ENCODE results near the gene UMODL1.
A peak's percentile ranks its signal among the peaks of the same experiment; 100 is the strongest.

DNA sequence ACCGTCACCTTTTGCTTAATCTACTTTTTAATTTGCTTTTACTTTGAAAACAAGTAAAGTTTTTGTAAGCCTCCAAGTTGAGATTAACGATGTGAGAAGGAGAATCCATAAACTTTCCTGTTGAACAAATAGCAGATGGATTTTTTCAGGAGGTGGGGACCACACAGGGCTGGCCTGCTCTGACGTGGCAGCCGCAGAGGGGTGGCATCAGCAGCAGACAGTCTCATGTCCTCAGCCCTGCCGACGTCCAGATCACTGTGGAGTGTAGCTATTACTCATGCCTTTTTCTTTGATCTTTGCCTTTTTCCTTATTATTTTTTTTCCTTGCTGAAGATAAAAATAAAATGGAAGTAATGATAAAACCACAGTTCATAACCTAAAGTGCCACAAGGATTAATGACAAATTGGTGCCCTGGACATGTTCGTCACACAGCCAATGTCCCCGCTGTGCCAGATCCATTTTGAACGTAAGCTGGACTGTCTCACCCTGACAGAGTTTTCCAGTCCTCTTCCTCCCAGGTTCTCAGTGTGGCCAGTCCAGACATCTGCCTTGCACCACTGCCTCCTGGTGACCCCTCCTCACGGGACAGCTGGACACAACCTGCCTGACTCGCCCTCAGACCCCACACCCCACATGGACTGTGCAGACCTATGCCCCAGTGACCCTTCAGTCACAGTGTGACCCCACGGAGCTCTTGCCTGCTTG, 45.6 kb upstream of the UMODL1 start:
- no peak for TF ChIP-seq CTCF (IDR thresholded peaks at IDR 0.05)
- peak in 1 of 2 donors; percentile 35 for TF ChIP-seq POLR2A (IDR thresholded peaks at IDR 0.05)

All from adrenal gland (tissue), 5 donors.